IMR-90 (cell line): ENCODE data around the gene TYRO3. TPM values are rescaled to one million over a fixed set of nuclear protein-coding genes. Genes with fewer than 3 reads are reported as not detected.
A peak's percentile ranks its signal among the peaks of the same experiment; 100 is the strongest.

Source experiments
- ATAC-seq: fragments of 200-7000 bp; cut with Tn5 transposase; 2 replicates; pipeline ENCODE4 v1.9.1; 2020; ENCODE audit warnings: low read depth, mild to moderate bottlenecking, moderate library complexity
- BruUV-seq: library from RNA; stranded (reverse); fragments of 400-500 nt; replicated peaks from 2 replicates; lab custom pipeline; 2021; lab: Mats Ljungman, UMichigan
- CTCF ChIA-PET: fragments of 300-600 bp; formaldehyde crosslinking; extraction: SDS; loops from one replicate; lab custom pipeline; 2021; ENCODE audit warnings: antibody characterized with exemption; lab: Yijun Ruan, JAX
- POLR2A ChIA-PET: fragments of 300-600 bp; sonication (Branson Sonifier 250); formaldehyde crosslinking; loops from one replicate; lab custom pipeline; 2022; ENCODE audit warnings: antibody characterized with exemption; ENCODE audit not compliant: unreplicated experiment; lab: Charles Lee
- DNase-seq: peaks from one replicate; pipeline ENCODE4 v3.0.0; 2013
- H2AFZ ChIP-seq: replicated peaks from 2 replicates; pipeline ENCODE3; 2013; ENCODE audit warnings: low read length, mild to moderate bottlenecking; ENCODE audit not compliant: poor library complexity
- H2AK5ac ChIP-seq: 2 replicates; pipeline ENCODE4 v1.6.1; 2013; ENCODE audit warnings: low read depth, low read length, inconsistent platforms
- H2AK9ac ChIP-seq: replicated peaks from 2 replicates; pipeline ENCODE3; 2013; ENCODE audit warnings: mild to moderate bottlenecking, low read depth, low read length, moderate library complexity; ENCODE audit not compliant: poor library complexity
- H2BK120ac ChIP-seq: 2 replicates; pipeline ENCODE4 v1.6.1; 2013; ENCODE audit warnings: low read depth, low read length, inconsistent platforms
- H2BK15ac ChIP-seq: 3 replicates; pipeline ENCODE4 v1.6.1; 2013; ENCODE audit warnings: low read depth, low read length, inconsistent platforms
- H2BK20ac ChIP-seq: 2 replicates; pipeline ENCODE4 v1.6.1; 2013; ENCODE audit warnings: low read depth, mild to moderate bottlenecking, inconsistent platforms, low read length, moderate library complexity
- H2BK5ac ChIP-seq: 2 replicates; pipeline ENCODE4 v1.6.1; 2013; ENCODE audit warnings: mild to moderate bottlenecking, low read depth, low read length, inconsistent platforms; ENCODE audit not compliant: poor library complexity, severe bottlenecking
- H3K14ac ChIP-seq: replicated peaks from 2 replicates; pipeline ENCODE4 v1.6.1; 2013; ENCODE audit warnings: low read depth, low read length, inconsistent platforms
- H3K18ac ChIP-seq: 2 replicates; pipeline ENCODE4 v1.6.1; 2013; ENCODE audit warnings: low read depth, low read length, control low read depth
- H3K23ac ChIP-seq: 2 replicates; pipeline ENCODE4 v1.6.1; 2013; ENCODE audit warnings: low read depth, low read length, inconsistent platforms
- H3K27ac ChIP-seq: 2 replicates; pipeline ENCODE4 v1.5.1; 2013; ENCODE audit warnings: mild to moderate bottlenecking, control low read depth, low read length; ENCODE audit not compliant: insufficient read depth
- H3K27me3 ChIP-seq: 2 replicates; pipeline ENCODE4 v1.6.1; 2013; ENCODE audit warnings: low read length; ENCODE audit not compliant: control insufficient read depth, insufficient read depth
- H3K36me3 ChIP-seq: 2 replicates; pipeline ENCODE4 v1.6.1; 2013; ENCODE audit warnings: low read length, mixed read lengths; ENCODE audit not compliant: control insufficient read depth, insufficient read depth
- H3K4ac ChIP-seq: 2 replicates; pipeline ENCODE4 v1.6.1; 2013; ENCODE audit warnings: low read depth, low read length, inconsistent platforms
- H3K4me1 ChIP-seq: 2 replicates; pipeline ENCODE4 v1.6.1; 2013; ENCODE audit warnings: low read length, mixed read lengths; ENCODE audit not compliant: control insufficient read depth, insufficient read depth
- H3K4me2 ChIP-seq: 2 replicates; pipeline ENCODE4 v1.6.1; 2013; ENCODE audit warnings: low read depth, mild to moderate bottlenecking, control low read depth, low read length, moderate library complexity
- H3K4me3 ChIP-seq: 2 replicates; pipeline ENCODE4 v1.5.1; 2013; ENCODE audit warnings: low read depth, mild to moderate bottlenecking, control low read depth, low read length, moderate library complexity; ENCODE audit not compliant: insufficient read depth
- H3K56ac ChIP-seq: 2 replicates; pipeline ENCODE4 v1.6.1; 2013; ENCODE audit warnings: low read length, inconsistent platforms; ENCODE audit not compliant: insufficient read depth; ENCODE audit errors: extremely low read depth
- H3K79me1 ChIP-seq, 2 experiments: 2 replicates each; pipeline ENCODE4 v1.6.1; 2013; ENCODE audit warnings: low read length in 2 of 2, inconsistent platforms in 1 of 2, low read depth in 1 of 2
- H3K9ac ChIP-seq: 2 replicates; pipeline ENCODE4 v1.6.1; 2013; ENCODE audit warnings: low read depth, low read length, control low read depth
- H3K9me1 ChIP-seq: 2 replicates; pipeline ENCODE4 v1.6.1; 2013; ENCODE audit warnings: low read length, inconsistent platforms; ENCODE audit not compliant: insufficient read depth
- H3K9me3 ChIP-seq: 2 replicates; pipeline ENCODE4 v1.6.1; 2013; ENCODE audit warnings: low read length; ENCODE audit not compliant: control insufficient read depth, insufficient read depth
- H4K20me1 ChIP-seq: 2 replicates; pipeline ENCODE4 v1.6.1; 2013; ENCODE audit warnings: low read length, inconsistent platforms; ENCODE audit not compliant: insufficient read depth
- H4K5ac ChIP-seq: 2 replicates; pipeline ENCODE4 v1.6.1; 2013; ENCODE audit warnings: mild to moderate bottlenecking, low read depth, low read length, control low read depth
- H4K8ac ChIP-seq, 2 experiments: 2 replicates each; pipeline ENCODE4 v1.6.1; 2013; ENCODE audit warnings: low read depth in 2 of 2, low read length in 2 of 2, control low read depth in 1 of 2, inconsistent platforms in 1 of 2
- H4K91ac ChIP-seq: 2 replicates; pipeline ENCODE4 v1.6.1; 2013; ENCODE audit warnings: low read depth, low read length, inconsistent platforms; ENCODE audit not compliant: insufficient read depth
- CEBPB ChIP-seq: IDR thresholded peaks from 2 replicates; pipeline ENCODE4 v1.6.1; 2012; ENCODE audit warnings: low read depth, low read length, improper control_type of control experiment
- CHD1 ChIP-seq: IDR thresholded peaks from 2 replicates; pipeline ENCODE4 v1.6.1; 2012; ENCODE audit warnings: low read depth, low read length, improper control_type of control experiment
- RAD21 ChIP-seq: IDR thresholded peaks from 2 replicates; pipeline ENCODE4 v1.6.1; 2012; ENCODE audit warnings: low read length, improper control_type of control experiment
- RCOR1 ChIP-seq: IDR thresholded peaks from 2 replicates; pipeline ENCODE4 v1.6.1; 2012; ENCODE audit warnings: mild to moderate bottlenecking, low read length, improper control_type of control experiment; ENCODE audit not compliant: insufficient replicate concordance
- SMC3 ChIP-seq: fragments of 150-350 bp; IDR thresholded peaks from 2 replicates; pipeline ENCODE4 v1.6.1; 2016; ENCODE audit warnings: low read depth, mild to moderate bottlenecking, antibody characterized with exemption, low read length, moderate library complexity
- WGBS, 2 experiments: methylation state at CpG; one replicate each; pipeline versions ENCODE4 v1.1.5 to v1.1.7; 2013; ENCODE audit warnings: missing lambda C conversion rate in 2 of 2; ENCODE audit not compliant: insufficient read length in 1 of 2; ENCODE audit errors: extremely low coverage in 2 of 2; 5-methylcytosine and 5-hydroxymethylcytosine counted together
- dilution Hi-C: fragments of 300-500 bp; cut with HindIII; formaldehyde crosslinking; loops from one replicate; pipeline ENCODE4 v1.14.3; 2018; ENCODE audit warnings: low sequenced_read_pairs; ENCODE audit not compliant: unreplicated experiment
- in situ Hi-C: fragments of 300-500 bp; cut with MboI; formaldehyde crosslinking; loops from 3 replicates; pipeline ENCODE4 v1.14.3; 2019; ENCODE audit warnings: low sequenced_read_pairs, inconsistent platforms, mixed read lengths
- intact Hi-C: fragments of 100-400 bp; cut with micrococcal nuclease; formaldehyde crosslinking; loops from 2 replicates; pipeline ENCODE4 v1.10.0; 2022
- polyA plus RNA-seq, 3 experiments: library from polyadenylated mRNA; depleted of rRNA; stranded (reverse); fragments of >200 nt; gene quantifications; 2 replicates each; pipeline ENCODE4 v1.2.3, GENCODE V29; 2012; ENCODE audit warnings: low replicate concordance in 1 of 3
- total RNA-seq: library from RNA; depleted of rRNA; stranded (reverse); fragments of >200 nt; gene quantifications from 2 replicates; pipeline ENCODE4 v1.2.3, GENCODE V29; 2012
- TF ChIP-seq, protein P1 (sequence below): fragments of 150-350 bp; IDR thresholded peaks from 2 replicates; pipeline ENCODE4 v1.6.1; 2017; ENCODE audit warnings: mild to moderate bottlenecking, antibody characterized with exemption, low read length, low read depth
- TF ChIP-seq, protein P2 (sequence below): conservative IDR thresholded peaks from 2 replicates; pipeline ENCODE4 v1.5.1; 2012; ENCODE audit warnings: mild to moderate bottlenecking, low read depth, low read length, improper control_type of control experiment

Gene TYRO3
- total and polyA plus RNA-seq, 2 of the 4 experiments (the other 2 are of a cell fraction), result 11.5 to 18.4 TPM

DNA sequence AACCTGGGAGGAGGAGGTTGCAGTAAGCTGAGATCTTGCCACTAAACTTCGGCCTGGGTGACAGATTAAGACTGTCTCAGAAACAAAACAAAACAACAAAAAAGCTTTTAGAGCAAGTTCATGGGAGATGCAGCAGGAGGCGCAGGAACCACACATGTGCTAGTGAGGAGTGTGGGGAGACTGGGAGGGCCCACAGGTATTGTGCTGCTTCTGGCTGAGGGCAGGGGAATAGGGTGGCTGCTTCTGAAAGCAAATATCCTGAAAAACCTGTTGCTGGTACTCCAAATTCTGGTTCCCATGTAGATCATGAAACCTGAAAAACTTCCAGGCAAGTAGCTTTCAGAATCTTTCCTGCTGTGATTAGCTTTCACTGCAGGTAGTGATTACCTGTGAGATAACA lies 22.1 kb downstream of the TYRO3 start:
- Histone ChIP-seq H3K56ac (no peak overlapping the region), H3K4ac (no peak overlapping the region), H3K9ac (no peak overlapping the region), H4K20me1 (no peaks in the 10 kb centered on the region), H4K5ac (no peak overlapping the region), H2BK120ac (no peak overlapping the region), H3K14ac (no peak overlapping the region), H3K79me1 (no peaks in the 10 kb centered on the region), H3K4me1 (peaks cover 4% of the 10 kb centered on the region; the same call in 1 of the 2 replicates), H2AK9ac (no peak overlapping the region), H2AK5ac (no peak overlapping the region), H3K18ac (no peak overlapping the region), H3K9me3 (no peaks in the 10 kb centered on the region), H2BK5ac (no peak overlapping the region), H3K4me2 (no peak overlapping the region), H2AFZ (no peak overlapping the region), H3K9me1 (no peaks in the 10 kb centered on the region; the same call in 1 of the 2 replicates), H3K23ac (no peak overlapping the region), H4K91ac (no peak overlapping the region), H3K36me3 (no peaks in the 10 kb centered on the region; the same call in 1 of the 2 replicates), H3K27ac (no peak overlapping the region), H3K4me3 (no peak overlapping the region), H4K8ac (no peak overlapping the region), H2BK20ac (no peak overlapping the region), H3K27me3 (no peaks in the 10 kb centered on the region), H2BK15ac (no peak overlapping the region)
- in situ Hi-C loops, result no loop called here
- dilution Hi-C loops, result no loop called here
- intact Hi-C loops, result no loop called here
- TF ChIP-seq CEBPB (no peak), RCOR1 (no peak), RAD21 (peak; percentile 37; the same call in 1 of the 2 replicates), SMC3 (peak; percentile 26; the same call in 1 of the 2 replicates), CHD1 (no peak)
- TF ChIP-seq, protein P1, sequence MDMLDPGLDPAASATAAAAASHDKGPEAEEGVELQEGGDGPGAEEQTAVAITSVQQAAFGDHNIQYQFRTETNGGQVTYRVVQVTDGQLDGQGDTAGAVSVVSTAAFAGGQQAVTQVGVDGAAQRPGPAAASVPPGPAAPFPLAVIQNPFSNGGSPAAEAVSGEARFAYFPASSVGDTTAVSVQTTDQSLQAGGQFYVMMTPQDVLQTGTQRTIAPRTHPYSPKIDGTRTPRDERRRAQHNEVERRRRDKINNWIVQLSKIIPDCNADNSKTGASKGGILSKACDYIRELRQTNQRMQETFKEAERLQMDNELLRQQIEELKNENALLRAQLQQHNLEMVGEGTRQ, result no peak
- TF ChIP-seq, protein P2, sequence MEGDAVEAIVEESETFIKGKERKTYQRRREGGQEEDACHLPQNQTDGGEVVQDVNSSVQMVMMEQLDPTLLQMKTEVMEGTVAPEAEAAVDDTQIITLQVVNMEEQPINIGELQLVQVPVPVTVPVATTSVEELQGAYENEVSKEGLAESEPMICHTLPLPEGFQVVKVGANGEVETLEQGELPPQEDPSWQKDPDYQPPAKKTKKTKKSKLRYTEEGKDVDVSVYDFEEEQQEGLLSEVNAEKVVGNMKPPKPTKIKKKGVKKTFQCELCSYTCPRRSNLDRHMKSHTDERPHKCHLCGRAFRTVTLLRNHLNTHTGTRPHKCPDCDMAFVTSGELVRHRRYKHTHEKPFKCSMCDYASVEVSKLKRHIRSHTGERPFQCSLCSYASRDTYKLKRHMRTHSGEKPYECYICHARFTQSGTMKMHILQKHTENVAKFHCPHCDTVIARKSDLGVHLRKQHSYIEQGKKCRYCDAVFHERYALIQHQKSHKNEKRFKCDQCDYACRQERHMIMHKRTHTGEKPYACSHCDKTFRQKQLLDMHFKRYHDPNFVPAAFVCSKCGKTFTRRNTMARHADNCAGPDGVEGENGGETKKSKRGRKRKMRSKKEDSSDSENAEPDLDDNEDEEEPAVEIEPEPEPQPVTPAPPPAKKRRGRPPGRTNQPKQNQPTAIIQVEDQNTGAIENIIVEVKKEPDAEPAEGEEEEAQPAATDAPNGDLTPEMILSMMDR, result peak; percentile 32
- DNase-seq (no peak), ATAC-seq (no peak)
- WGBS, 2 experiments, result no CpG with 5 or more reads among the region's 2 CpGs
- CTCF ChIA-PET, result interaction anchor here (0.5 to 0.6 kb wide), 2 partner anchors 73 to 188 kb away, joined by 3 read pairs; no protein-coding TSS in a partner anchor
- POLR2A ChIA-PET, result no interaction called here
- BruUV-seq, result no TSS peak
